Activated CD4-positive, alpha-beta memory T cell treated with anti-CD3 and anti-CD28 coated beads, Interleukin-2, amount 10 ng/mL, durations not matched to agents 7 days and 5 days (primary cell): ENCODE results near the gene SLC25A18. TPM values are rescaled to one million over a fixed set of nuclear protein-coding genes. Genes with fewer than 3 reads are reported as not detected.

ENCODE experiments used
- CTCF ChIA-PET: fragments of 350-600 bp; sonication (Branson Sonifier 250); formaldehyde crosslinking; loops from one replicate; lab custom pipeline; 2021; ENCODE audit warnings: antibody characterized with exemption, inconsistent platforms; lab: Charles Lee
- POLR2A ChIA-PET: fragments of 350-600 bp; sonication (Branson Sonifier 250); formaldehyde crosslinking; loops from one replicate; lab custom pipeline; 2021; ENCODE audit warnings: antibody characterized with exemption; lab: Charles Lee
- DNase-seq: peaks from one replicate; pipeline ENCODE4 v3.0.0-alpha.2; 2020
- H3K27ac Mint-ChIP-seq: one replicate; pipeline ENCODE4 v1.8.0; 2021; ENCODE audit warnings: mild to moderate bottlenecking, mixed read lengths
- H3K27me3 Mint-ChIP-seq: one replicate; pipeline ENCODE4 v1.8.0; 2021; ENCODE audit warnings: mixed read lengths
- H3K36me3 Mint-ChIP-seq: one replicate; pipeline ENCODE4 v1.8.0; 2021; ENCODE audit warnings: low read depth, mixed read lengths
- H3K4me1 Mint-ChIP-seq: one replicate; pipeline ENCODE4 v1.8.0; 2021; ENCODE audit warnings: mixed read lengths
- H3K4me3 Mint-ChIP-seq: one replicate; pipeline ENCODE4 v1.8.0; 2021; ENCODE audit warnings: mild to moderate bottlenecking, mixed read lengths
- H3K9me3 Mint-ChIP-seq: one replicate; pipeline ENCODE4 v1.8.0; 2021; ENCODE audit warnings: mixed read lengths
- total RNA-seq, 2 experiments: library from RNA; stranded (reverse); gene quantifications; one replicate each; pipeline ENCODE4 v1.2.3, GENCODE V29; 2021

The SLC25A18 gene
- total RNA-seq, 2 experiments from 2014 or later, result not detected

DNA sequence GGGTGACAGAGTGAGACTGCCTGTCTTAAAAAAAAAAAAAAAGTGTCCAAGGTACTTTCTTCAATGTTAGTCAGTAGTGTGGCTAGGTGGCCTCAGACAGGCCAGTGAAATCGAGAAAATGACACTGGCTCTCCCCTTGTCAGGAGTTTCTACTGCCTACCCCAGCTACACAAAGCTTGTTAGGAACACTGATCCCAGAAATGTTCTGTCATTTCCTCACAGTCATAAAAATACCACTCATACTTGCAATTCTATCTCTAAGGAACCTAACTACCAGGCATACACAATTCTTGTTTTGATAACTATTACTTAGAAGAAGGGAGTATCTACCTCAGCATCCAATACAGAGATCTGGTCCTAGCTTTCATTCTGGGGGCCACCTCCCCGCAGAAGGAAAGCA lies 33.9 kb downstream of the SLC25A18 start:
- DNase-seq, result no peak
- POLR2A ChIA-PET, result interaction anchor here (1.3 kb wide), 1 partner anchor 42 kb away, joined by 4 read pairs; the partner anchor contains the start of gene BCL2L13
- Mint-ChIP-seq H3K27ac (no peak overlapping the region), H3K4me3 (no peak overlapping the region), H3K27me3 (no peaks in the 10 kb centered on the region), H3K36me3 (peaks cover 67% of the 10 kb centered on the region), H3K9me3 (no peaks in the 10 kb centered on the region), H3K4me1 (no peaks in the 10 kb centered on the region)
- CTCF ChIA-PET, result no interaction called here

GRCh38 chr22:17598318-17598717 lies 35.0 kb downstream of the SLC25A18 start:
- ChIA-PET POLR2A (no interaction called here), CTCF (no interaction called here)
- Mint-ChIP-seq H3K9me3 (no peaks in the 10 kb centered on the region), H3K4me1 (no peaks in the 10 kb centered on the region), H3K36me3 (peaks cover 60% of the 10 kb centered on the region), H3K4me3 (no peak overlapping the region), H3K27me3 (no peaks in the 10 kb centered on the region), H3K27ac (no peak overlapping the region)
- no peak for DNase-seq

- Mint-ChIP-seq H3K36me3 (peaks cover 44% of the 10 kb centered on the region), H3K4me1 (peaks cover 6% of the 10 kb centered on the region), H3K4me3 (no peak overlapping the region), H3K27me3 (no peaks in the 10 kb centered on the region), H3K9me3 (no peaks in the 10 kb centered on the region), H3K27ac (no peak overlapping the region)
- ChIA-PET CTCF (interaction anchor here (1.4 kb wide), 1 partner anchor 43 kb away, joined by 4 read pairs; no protein-coding TSS in a partner anchor), POLR2A (no interaction called here)
- no peak for DNase-seq
Measured at GRCh38 chr22:17601031-17601430, 37.7 kb downstream of the SLC25A18 start.

DNA sequence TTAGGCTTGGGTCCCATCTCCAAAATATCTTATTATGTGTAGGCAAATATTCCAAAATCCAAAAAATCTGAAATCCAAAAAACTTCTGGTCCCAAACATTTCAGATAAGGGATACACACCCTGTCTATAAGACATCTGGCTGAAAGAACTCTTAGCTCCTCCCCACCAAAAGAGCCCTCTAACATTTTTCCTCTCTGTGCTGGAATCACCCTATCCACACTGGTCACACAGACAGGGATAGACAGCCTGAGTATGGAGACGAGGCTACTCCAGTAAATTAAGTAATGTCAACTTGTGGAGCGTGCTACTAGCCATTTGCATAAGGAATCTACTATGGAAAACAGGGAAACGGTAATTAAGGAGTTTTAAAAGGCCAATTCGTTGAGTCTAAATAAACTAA lies 40.4 kb downstream of the SLC25A18 start:
- Mint-ChIP-seq H3K4me1 (peaks cover 6% of the 10 kb centered on the region), H3K27ac (no peak overlapping the region), H3K4me3 (no peak overlapping the region), H3K9me3 (no peaks in the 10 kb centered on the region), H3K27me3 (no peaks in the 10 kb centered on the region), H3K36me3 (peaks cover 20% of the 10 kb centered on the region)
- ChIA-PET POLR2A (no interaction called here), CTCF (no interaction called here)
- DNase-seq, result no peak

- H3K27ac Mint-ChIP-seq, result no peak overlapping the region
- peaks cover 6% of the 10 kb centered on the region for H3K4me1 Mint-ChIP-seq
- peaks cover 16% of the 10 kb centered on the region for H3K36me3 Mint-ChIP-seq
- ChIA-PET CTCF (no interaction called here), POLR2A (no interaction called here)
- H3K4me3 Mint-ChIP-seq, result no peak overlapping the region
- H3K27me3 Mint-ChIP-seq, result no peaks in the 10 kb centered on the region
- H3K9me3 Mint-ChIP-seq, result no peaks in the 10 kb centered on the region
- no peak for DNase-seq
Measured at GRCh38 chr22:17606496-17606895, 43.2 kb downstream of the SLC25A18 start.

DNA sequence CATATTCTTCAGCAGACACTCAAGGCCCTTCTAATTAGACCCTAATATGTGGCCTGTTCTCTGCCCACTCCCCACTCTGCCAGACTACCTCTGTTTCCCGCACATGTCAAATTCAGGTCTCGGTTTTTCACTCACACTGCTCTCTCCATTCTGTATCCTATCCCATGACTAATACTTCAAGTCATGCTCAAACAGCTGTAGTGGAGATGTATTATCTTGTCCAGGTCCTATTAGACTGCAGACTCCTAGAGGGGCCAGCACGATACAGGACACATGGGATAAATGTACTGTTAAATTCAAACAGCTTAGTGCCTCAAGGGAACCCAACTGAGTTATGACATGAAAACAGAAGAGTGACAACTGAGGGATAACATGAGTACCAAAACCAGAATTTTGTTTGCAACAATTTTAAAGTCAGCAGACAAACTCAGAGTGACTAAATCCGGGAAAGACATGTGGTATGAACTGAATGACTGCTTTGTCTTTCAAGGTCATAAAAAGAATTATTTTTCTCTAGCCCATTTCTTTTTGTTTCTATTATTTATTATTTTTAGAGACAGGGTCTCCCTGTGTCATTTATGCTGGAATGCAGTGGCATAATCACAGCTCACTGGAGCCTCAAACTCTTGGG lies 44.7 kb downstream of the SLC25A18 start:
- H3K27me3 Mint-ChIP-seq, result no peaks in the 10 kb centered on the region
- H3K4me1 Mint-ChIP-seq, result peaks cover 6% of the 10 kb centered on the region
- no peak overlapping the region for H3K27ac Mint-ChIP-seq
- ChIA-PET CTCF (no interaction called here), POLR2A (interaction anchor here (0.6 kb wide), 1 partner anchor 33 kb away, joined by 4 read pairs; no protein-coding TSS in a partner anchor)
- no peak overlapping the region for H3K4me3 Mint-ChIP-seq
- peaks cover 24% of the 10 kb centered on the region for H3K36me3 Mint-ChIP-seq
- DNase-seq, result no peak
- no peaks in the 10 kb centered on the region for H3K9me3 Mint-ChIP-seq

DNA sequence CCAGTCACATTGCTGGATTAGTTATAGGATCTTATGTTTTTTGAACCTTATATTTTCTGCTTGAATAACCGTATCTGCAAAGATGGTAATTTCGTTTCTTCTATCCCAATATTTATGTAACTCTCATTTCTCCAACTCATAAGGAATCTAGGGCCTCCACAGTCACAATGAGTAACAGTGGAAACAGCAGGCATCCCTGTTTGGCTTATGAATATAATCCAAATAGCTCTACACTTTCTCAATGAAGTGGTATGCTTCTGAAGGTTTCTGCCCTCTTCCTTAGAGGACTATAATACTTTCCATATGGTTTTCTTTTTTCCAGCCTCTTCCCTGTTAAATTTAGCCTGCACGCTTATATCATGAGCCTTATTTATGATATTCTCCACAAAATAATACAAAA lies 48.8 kb downstream of the SLC25A18 start:
- ChIA-PET CTCF (interaction anchor here (1.1 kb wide), 1 partner anchor 27 kb away, joined by 3 read pairs; no protein-coding TSS in a partner anchor), POLR2A (no interaction called here)
- Mint-ChIP-seq H3K4me1 (no peaks in the 10 kb centered on the region), H3K36me3 (peaks cover 23% of the 10 kb centered on the region), H3K9me3 (no peaks in the 10 kb centered on the region), H3K27ac (no peak overlapping the region), H3K4me3 (no peak overlapping the region), H3K27me3 (no peaks in the 10 kb centered on the region)
- no peak for DNase-seq

DNA sequence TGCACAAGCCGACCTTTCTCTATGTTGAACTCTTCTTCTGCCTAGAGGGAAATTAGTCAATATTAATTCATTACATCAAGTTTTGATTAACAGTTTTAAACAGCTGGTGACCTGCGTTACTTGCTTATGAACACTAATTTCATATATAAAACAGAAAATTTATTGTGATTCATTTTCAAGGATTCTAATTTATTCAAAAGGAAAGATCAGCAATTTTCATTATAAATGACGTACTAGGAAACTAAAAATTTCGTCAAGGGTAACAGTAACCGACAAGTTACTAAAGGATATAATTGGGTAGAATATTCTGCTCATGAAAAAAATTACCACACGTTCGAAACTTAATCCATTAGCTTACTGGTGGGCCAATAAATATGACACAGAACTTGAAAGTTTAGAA lies 50.0 kb downstream of the SLC25A18 start:
- H3K4me3 Mint-ChIP-seq, result no peak overlapping the region
- POLR2A ChIA-PET, result no interaction called here
- no peak overlapping the region for H3K27ac Mint-ChIP-seq
- H3K4me1 Mint-ChIP-seq, result no peaks in the 10 kb centered on the region
- H3K36me3 Mint-ChIP-seq, result peaks cover 28% of the 10 kb centered on the region
- no peaks in the 10 kb centered on the region for H3K9me3 Mint-ChIP-seq
- no peaks in the 10 kb centered on the region for H3K27me3 Mint-ChIP-seq
- DNase-seq, result no peak
- CTCF ChIA-PET, result no interaction called here

DNA sequence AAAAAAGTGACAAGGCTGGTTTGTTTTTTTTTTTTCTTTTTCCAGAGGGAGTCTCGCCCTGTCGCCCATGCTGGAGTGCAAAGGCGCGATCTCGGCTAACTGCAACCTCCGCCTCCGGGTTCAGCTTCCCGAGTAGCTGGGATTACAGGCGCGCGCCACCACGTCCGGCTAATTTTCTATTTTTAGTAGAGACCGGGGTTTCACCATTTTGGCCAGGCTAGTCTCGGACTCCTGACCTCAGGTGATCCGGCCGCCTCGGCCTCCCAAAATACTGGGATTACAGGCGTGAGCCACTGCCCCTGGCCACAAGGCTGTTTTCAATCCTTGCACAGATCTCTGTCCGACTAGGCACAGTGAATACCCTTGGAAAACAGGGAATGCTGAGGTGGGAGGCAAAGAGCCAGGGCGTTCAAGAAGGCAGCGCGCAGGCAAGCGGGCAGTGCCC lies 64.7 kb downstream of the SLC25A18 start:
- POLR2A ChIA-PET, result interaction anchor here (0.9 to 4.2 kb wide), 2 partner anchors 11 to 17 kb away, joined by 3 to 37 read pairs; partner anchors contain the start of gene BCL2L13
- Mint-ChIP-seq H3K4me1 (peaks cover 42% of the 10 kb centered on the region), H3K9me3 (no peaks in the 10 kb centered on the region), H3K4me3 (peak overlapping the region; percentile 95), H3K36me3 (peaks cover 23% of the 10 kb centered on the region), H3K27ac (peak overlapping the region; percentile 88), H3K27me3 (no peaks in the 10 kb centered on the region)
- CTCF ChIA-PET, result no interaction called here
- DNase-seq, result no peak

DNA sequence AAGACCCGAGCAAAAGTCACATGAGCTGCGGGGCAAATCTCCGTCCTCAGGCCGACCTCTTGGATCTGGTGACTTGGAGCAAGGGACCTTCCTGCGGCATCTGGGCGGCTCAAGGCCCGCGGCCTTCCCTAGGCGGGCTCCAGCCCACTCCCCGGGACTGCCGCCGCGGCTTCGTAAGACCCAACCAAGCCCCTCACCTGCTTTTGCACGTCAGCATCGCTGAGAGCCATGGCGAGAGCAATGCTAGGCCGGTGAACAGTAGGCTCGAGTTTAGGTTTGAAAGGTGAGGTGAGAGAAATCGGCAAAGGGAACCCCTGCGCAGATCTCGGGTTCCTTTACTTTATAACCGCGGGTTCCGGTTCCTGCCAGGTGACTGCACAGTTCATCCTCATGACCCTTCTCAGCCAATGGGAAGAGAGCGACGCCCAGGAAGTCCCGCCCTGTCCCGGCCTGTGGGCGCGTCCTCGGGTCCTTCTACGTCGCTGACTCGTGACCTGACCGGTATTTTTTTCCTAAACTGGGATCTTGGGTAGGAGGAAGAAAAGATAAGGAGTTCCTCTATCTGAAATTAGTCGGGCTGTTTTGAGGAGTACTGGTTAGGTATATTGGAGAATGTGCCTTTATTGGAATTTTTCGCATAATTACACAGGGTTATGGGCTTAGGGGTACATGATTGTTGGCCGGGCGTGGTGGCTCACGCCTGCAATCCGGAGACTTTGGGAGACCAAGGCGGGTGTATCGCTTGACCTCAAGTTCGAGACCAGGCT lies 65.3 kb downstream of the SLC25A18 start, which contains the start of gene ATP6V1E1:
Gene ATP6V1E1 (minus strand): TSS at position 344 of the 767 bp plus-strand sequence. CDS start 114 bp downstream, at position 230.
- no peaks in the 10 kb centered on the region for H3K9me3 Mint-ChIP-seq
- H3K27ac Mint-ChIP-seq, result peak within 1 kb of the TSS; percentile 88
- no peaks in the 10 kb centered on the region for H3K27me3 Mint-ChIP-seq
- ChIA-PET POLR2A (interaction anchor here (0.7 to 4.2 kb wide), 3 partner anchors 11 to 63 kb away, joined by 3 to 37 read pairs (median 3); partner anchors contain the start of gene BCL2L13), CTCF (interaction anchor here (0.8 kb wide), 1 partner anchor 11 kb away, joined by 3 read pairs; no protein-coding TSS in a partner anchor)
- peak within 1 kb of the TSS; percentile 95 for H3K4me3 Mint-ChIP-seq
- peaks cover 22% of the 10 kb centered on the region for H3K36me3 Mint-ChIP-seq
- DNase-seq, result peak; percentile 96
- H3K4me1 Mint-ChIP-seq, result peaks cover 40% of the 10 kb centered on the region

GRCh38 chr22:17629173-17629489 lies 65.8 kb downstream of the SLC25A18 start:
- no peak for DNase-seq
- H3K4me3 Mint-ChIP-seq, result peak overlapping the region; percentile 95
- H3K9me3 Mint-ChIP-seq, result no peaks in the 10 kb centered on the region
- H3K27ac Mint-ChIP-seq, result peak overlapping the region; percentile 88
- CTCF ChIA-PET, result interaction anchor here (0.7 to 0.8 kb wide), 2 partner anchors 10 to 117 kb away, joined by 3 read pairs; no protein-coding TSS in a partner anchor
- peaks cover 35% of the 10 kb centered on the region for H3K4me1 Mint-ChIP-seq
- H3K36me3 Mint-ChIP-seq, result peaks cover 18% of the 10 kb centered on the region
- H3K27me3 Mint-ChIP-seq, result no peaks in the 10 kb centered on the region
- POLR2A ChIA-PET, result interaction anchor here (0.7 to 4.2 kb wide), 3 partner anchors 10 to 449 kb away, joined by 3 to 37 read pairs (median 3); partner anchors contain the start of genes BCL2L13 and PEX26

- H3K27me3 Mint-ChIP-seq, result no peaks in the 10 kb centered on the region
- ChIA-PET POLR2A (interaction anchor here (0.7 to 4.2 kb wide), 3 partner anchors 9 to 448 kb away, joined by 3 to 37 read pairs (median 3); partner anchors contain the start of genes BCL2L13 and PEX26), CTCF (interaction anchor here (0.6 to 0.8 kb wide), 3 partner anchors 10 to 478 kb away, joined by 3 read pairs; no protein-coding TSS in a partner anchor)
- H3K36me3 Mint-ChIP-seq, result peaks cover 16% of the 10 kb centered on the region
- H3K4me1 Mint-ChIP-seq, result peaks cover 34% of the 10 kb centered on the region
- H3K4me3 Mint-ChIP-seq, result peak overlapping the region; percentile 95
- H3K27ac Mint-ChIP-seq, result no peak overlapping the region
- no peak for DNase-seq
- no peaks in the 10 kb centered on the region for H3K9me3 Mint-ChIP-seq
Measured at GRCh38 chr22:17629641-17630040, 66.3 kb downstream of the SLC25A18 start.
